Activated CD8-positive, alpha-beta memory T cell treated with anti-CD3 and anti-CD28 coated beads, Interleukin-2, amount 50 U/mL, for 48 hours (primary cell): ENCODE data around the gene PCDHGA2.
A peak's percentile ranks its signal among the peaks of the same experiment; 100 is the strongest.
"Not testable (repeated sequence)": the region's sequence is repeated elsewhere in the genome, so short reads cannot be mapped to it uniquely, and the experiment has no call there.

Experiments used
- DNase-seq: peaks from one replicate; pipeline ENCODE4 v3.0.0-alpha.2; 2020

PCDHGA2 gene

DNA sequence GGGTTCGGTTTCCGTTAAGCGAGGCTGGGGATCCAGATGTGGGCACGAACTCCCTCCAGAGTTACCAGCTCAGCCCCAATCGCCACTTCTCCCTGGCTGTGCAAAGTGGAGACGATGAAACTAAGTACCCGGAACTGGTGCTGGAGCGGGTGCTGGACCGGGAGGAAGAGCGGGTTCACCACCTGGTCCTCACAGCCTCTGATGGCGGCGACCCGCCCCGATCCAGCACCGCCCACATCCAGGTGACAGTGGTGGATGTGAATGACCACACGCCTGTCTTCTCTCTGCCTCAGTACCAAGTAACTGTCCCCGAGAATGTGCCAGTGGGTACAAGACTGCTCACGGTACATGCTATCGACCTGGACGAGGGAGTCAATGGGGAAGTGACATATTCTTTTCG lies 44.8 kb downstream of the PCDHGA2 start:
- peak; percentile 35 for DNase-seq

DNA sequence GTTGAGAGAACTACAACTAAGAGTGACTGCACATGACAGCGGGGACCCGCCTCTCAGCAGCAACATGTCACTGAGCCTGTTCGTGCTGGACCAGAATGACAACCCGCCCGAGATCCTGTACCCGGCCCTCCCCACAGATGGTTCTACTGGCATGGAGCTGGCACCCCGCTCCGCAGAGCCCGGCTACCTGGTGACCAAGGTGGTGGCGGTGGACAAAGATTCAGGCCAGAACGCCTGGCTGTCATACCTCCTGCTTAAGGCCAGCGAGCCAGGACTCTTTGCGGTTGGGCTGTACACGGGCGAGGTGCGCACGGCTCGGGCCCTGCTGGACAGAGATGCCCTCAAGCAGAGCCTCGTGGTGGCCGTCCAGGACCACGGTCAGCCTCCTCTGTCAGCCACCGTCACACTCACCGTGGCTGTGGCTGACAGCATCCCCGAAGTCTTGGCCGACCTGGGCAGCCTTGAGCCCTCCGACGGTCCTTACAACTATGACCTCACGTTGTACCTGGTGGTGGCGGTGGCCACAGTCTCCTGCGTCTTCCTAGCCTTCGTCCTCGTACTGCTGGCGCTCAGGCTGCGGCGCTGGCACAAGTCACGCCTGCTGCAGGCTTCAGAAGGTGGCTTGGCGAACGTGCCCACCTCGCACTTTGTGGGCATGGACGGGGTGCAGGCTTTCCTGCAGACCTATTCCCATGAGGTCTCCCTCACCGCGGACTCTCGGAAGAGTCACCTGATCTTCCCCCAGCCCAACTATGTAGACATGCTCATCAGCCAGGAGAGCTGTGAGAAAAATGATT lies 46.1 kb downstream of the PCDHGA2 start:
- DNase-seq, result no peak

GRCh38 chr5:141387557-141388311 lies 49.2 kb downstream of the PCDHGA2 start, which contains the start of gene PCDHGB4:
PCDHGB4 (plus strand) TSS chr5:141387698; CDS start chr5:141387885, 187 bp downstream.
- DNase-seq, result not testable (repeated sequence)

- DNase-seq, result no peak
Measured at GRCh38 chr5:141388661-141389060, 50.1 kb downstream of the PCDHGA2 start.

DNA sequence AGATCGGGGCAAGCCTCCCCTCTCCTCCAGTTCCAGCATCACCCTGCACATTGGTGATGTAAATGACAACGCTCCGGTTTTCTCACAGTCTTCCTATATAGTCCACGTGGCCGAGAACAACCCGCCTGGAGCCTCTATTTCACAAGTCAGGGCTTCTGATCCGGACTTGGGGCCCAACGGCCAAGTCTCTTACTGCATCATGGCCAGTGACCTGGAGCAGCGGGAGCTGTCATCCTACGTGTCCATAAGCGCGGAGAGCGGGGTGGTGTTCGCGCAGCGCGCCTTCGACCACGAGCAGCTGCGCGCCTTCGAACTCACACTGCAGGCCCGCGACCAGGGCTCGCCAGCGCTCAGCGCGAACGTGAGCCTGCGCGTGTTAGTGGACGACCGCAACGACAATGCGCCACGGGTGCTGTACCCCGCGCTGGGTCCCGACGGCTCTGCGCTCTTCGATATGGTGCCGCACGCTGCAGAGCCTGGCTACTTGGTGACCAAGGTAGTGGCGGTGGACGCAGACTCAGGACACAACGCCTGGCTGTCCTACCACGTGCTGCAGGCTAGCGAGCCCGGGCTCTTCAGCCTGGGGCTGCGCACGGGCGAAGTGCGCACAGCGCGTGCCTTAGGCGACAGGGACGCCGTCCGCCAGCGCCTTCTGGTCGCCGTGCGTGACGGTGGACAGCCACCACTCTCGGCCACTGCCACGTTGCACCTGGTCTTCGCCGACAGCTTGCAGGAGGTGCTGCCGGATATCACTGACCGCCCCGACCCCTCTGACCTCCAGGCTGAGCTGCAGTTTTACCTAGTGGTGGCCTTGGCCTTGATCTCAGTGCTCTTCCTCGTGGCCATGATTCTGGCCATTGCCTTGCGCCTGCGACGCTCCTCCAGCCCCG lies 50.8 kb downstream of the PCDHGA2 start:
- DNase-seq, result no peak

DNA sequence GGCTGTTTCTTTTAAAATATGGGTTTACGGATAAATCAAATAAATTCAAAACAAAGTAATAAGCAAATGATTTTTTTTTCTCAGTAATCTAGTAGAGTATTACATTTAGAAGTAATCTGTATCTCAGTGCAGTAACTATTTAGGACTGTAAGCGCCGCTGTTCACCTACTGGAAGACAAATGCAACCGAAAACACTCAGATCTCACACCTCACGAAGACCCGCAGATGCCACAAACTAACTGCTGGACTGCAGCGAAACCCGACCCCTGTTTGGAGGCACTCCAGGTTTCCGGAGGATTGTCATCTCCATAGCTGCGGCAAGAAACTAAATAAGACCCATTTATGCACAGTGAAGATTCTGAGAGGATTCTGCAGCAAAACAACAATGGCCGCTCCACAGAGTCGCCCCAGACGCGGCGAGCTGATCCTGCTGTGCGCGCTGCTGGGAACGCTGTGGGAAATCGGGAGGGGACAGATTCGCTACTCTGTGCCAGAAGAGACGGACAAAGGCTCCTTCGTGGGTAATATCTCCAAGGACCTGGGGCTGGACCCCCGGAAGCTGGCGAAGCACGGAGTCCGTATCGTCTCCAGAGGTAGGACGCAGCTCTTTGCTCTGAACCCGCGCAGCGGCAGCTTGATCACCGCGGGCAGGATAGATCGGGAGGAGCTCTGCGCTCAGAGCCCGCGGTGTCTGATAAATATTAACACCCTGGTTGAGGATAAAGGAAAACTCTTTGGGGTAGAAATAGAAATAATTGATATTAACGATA lies 54.1 kb downstream of the PCDHGA2 start, which contains the start of gene PCDHGA8:
TSS of gene PCDHGA8 (plus strand) at position 205 of the 770 bp plus-strand sequence. CDS start at position 386, 181 bp downstream.
- no peak for DNase-seq
